ENCODE data around the gene CACNA1I. TPM values are rescaled to one million over a fixed set of nuclear protein-coding genes. Genes with fewer than 3 reads are reported as not detected.

CACNA1I gene
- total RNA-seq, 1 donor from 2014 or later = not detected

GRCh38 chr22:39728236-39728860, 157.8 kb downstream of the CACNA1I start:
- no peak for DNase-seq (ENCODE audit: low read depth)
- no peaks in the 10 kb centered on the region for H3K36me3 ChIP-seq (ENCODE audit: control insufficient read depth, insufficient read depth, low read length)
- no peak for FAIRE-seq
- TF ChIP-seq, protein P1, sequence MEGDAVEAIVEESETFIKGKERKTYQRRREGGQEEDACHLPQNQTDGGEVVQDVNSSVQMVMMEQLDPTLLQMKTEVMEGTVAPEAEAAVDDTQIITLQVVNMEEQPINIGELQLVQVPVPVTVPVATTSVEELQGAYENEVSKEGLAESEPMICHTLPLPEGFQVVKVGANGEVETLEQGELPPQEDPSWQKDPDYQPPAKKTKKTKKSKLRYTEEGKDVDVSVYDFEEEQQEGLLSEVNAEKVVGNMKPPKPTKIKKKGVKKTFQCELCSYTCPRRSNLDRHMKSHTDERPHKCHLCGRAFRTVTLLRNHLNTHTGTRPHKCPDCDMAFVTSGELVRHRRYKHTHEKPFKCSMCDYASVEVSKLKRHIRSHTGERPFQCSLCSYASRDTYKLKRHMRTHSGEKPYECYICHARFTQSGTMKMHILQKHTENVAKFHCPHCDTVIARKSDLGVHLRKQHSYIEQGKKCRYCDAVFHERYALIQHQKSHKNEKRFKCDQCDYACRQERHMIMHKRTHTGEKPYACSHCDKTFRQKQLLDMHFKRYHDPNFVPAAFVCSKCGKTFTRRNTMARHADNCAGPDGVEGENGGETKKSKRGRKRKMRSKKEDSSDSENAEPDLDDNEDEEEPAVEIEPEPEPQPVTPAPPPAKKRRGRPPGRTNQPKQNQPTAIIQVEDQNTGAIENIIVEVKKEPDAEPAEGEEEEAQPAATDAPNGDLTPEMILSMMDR (IDR thresholded peaks at IDR 0.05; ENCODE audit: insufficient read depth, low read length, severe bottlenecking) = no peak
- no peak overlapping the region for H3K4me3 ChIP-seq (ENCODE audit: low read depth, low read length)
- H3K27me3 ChIP-seq (ENCODE audit: control insufficient read depth, insufficient read depth, low read length) = peaks cover 7% of the 10 kb centered on the region

DNA sequence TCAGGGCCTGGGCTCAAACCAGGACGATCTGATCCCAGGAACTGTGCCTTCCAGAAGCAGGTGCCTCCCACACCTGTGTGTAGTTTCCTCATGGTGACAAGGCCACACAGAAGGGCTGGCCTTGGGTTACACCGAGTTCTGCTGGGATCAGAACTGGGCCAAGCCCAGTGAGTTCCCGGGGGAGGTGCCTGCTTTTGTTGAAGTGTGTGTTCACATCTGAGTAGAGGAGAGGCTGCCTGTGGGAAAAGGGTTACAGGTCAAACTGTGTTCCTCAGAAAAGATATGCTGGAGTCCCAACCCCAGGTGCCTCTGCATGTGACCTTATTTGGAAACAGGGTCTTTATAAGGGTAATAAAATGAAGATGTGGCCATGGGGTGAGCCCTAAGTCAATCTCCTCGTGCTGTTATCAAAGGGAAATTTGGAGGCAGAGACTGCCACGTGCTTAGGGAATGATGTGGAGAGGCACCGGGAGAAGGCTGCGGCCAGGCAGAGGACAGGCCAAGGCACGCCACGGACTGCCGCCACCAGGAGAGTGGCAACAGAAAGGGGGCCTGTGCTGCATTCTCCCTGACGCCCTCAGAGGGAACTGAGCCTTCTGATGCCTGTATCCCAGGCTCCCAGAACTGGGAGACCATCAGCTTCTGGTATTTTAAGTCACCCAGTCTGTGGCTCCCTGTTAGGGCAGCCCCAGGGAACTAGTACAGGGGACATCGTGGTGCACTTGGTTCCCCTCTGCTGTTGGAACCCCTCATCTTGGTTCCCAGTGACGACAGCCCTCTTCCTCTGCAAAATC, 158.8 kb downstream of the CACNA1I start:
- Histone ChIP-seq H3K27me3 (ENCODE audit: control insufficient read depth, insufficient read depth, low read length) (peaks cover 7% of the 10 kb centered on the region), H3K4me3 (ENCODE audit: low read depth, low read length) (no peak overlapping the region), H3K36me3 (ENCODE audit: control insufficient read depth, insufficient read depth, low read length) (no peaks in the 10 kb centered on the region)
- no peak for DNase-seq (ENCODE audit: low read depth)
- no peak for FAIRE-seq
- TF ChIP-seq, protein P1 (IDR thresholded peaks at IDR 0.05; ENCODE audit: insufficient read depth, low read length, severe bottlenecking) = no peak

DNA sequence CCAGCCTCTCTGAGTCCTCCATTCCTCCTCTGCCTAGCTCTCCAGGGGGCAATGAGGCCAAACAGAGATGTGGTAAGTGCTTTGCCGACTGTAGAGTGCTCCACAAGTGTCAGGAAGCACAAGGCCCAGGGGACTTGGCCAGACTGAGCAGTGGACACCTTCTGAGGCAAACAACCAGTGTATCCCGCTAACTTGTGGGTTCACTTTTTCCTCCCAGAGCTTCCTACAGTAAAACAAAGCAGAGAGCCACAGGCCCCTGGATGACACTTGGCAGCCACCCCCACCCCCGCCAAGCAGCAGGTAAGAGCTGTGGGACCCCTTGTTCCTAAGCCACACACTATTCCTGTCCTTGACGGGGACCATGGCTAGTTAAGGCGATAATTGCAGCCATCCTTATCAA, 160.9 kb downstream of the CACNA1I start:
- TF ChIP-seq, protein P1 (IDR thresholded peaks at IDR 0.05; ENCODE audit: insufficient read depth, low read length, severe bottlenecking) = no peak
- Histone ChIP-seq H3K4me3 (ENCODE audit: low read depth, low read length) (no peak overlapping the region), H3K36me3 (ENCODE audit: control insufficient read depth, insufficient read depth, low read length) (no peaks in the 10 kb centered on the region), H3K27me3 (ENCODE audit: control insufficient read depth, insufficient read depth, low read length) (peaks cover 3% of the 10 kb centered on the region)
- FAIRE-seq (no peak), DNase-seq (ENCODE audit: low read depth) (no peak)

DNA sequence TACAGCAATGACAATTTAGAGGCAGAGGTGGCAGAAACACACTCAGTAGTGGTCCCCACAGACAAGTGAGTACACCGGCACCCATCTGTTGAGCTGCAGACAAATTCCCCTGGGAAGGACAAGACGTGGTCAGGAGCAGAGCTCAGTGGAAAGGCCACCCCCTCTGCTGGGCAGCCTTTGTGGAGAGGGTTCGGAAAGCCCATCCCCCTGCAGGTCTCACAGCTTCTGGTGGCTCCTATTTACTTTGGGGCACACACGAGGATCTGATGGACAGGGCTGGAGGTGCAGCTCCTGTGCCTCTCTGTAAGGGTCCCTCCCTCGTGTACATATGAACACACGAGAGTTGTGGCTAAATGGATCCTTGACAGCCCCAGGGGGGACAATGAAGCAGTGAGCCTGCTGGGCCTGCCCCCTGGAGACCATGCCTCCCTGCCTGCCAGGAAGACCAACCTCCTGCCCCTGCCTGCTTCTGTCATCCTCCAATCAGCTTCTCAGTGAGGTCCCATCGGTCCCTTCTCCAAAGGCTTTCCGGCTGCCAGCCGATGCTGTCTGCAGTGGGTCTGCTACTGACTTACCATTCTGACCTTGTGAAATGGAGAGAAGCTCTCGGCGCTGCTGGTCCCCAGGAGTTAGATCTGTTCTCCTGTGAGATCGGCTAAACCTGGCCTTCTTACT, 161.5 kb downstream of the CACNA1I start:
- peaks cover 4% of the 10 kb centered on the region for H3K27me3 ChIP-seq (ENCODE audit: control insufficient read depth, insufficient read depth, low read length)
- no peak for DNase-seq (ENCODE audit: low read depth)
- TF ChIP-seq, protein P1 (IDR thresholded peaks at IDR 0.05; ENCODE audit: insufficient read depth, low read length, severe bottlenecking) = no peak
- no peaks in the 10 kb centered on the region for H3K36me3 ChIP-seq (ENCODE audit: control insufficient read depth, insufficient read depth, low read length)
- no peak for FAIRE-seq
- H3K4me3 ChIP-seq (ENCODE audit: low read depth, low read length) = no peak overlapping the region

DNA sequence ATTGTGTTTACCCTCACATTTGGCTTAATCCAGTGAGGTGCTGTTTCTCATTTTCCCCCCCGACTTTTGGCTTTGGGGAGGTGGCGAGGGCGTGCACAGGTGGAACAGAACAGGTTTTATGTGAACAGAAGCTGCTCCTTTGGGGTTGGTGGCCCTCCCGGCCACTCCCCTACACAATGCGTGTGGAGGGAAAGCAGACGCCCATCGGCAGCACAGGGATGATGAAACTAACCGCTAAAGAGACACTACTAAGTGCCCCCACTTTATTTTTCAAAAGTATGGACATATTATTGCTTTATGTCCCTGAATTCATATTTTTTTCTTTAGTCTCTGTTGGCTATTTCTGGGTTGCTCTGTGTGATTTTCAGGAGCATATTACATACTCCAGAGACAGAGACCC, 162.1 kb downstream of the CACNA1I start:
- peaks cover 5% of the 10 kb centered on the region for H3K27me3 ChIP-seq (ENCODE audit: control insufficient read depth, insufficient read depth, low read length)
- H3K36me3 ChIP-seq (ENCODE audit: control insufficient read depth, insufficient read depth, low read length) = no peaks in the 10 kb centered on the region
- FAIRE-seq = no peak
- no peak overlapping the region for H3K4me3 ChIP-seq (ENCODE audit: low read depth, low read length)
- TF ChIP-seq, protein P1 (IDR thresholded peaks at IDR 0.05; ENCODE audit: insufficient read depth, low read length, severe bottlenecking) = no peak
- no peak for DNase-seq (ENCODE audit: low read depth)
